ENCODE measurements around the gene TACR2.

Gene TACR2

GRCh38 chr10:69419096-69419743, 2.5 kb upstream of the TACR2 start:
- no peak for DNase-seq

- DNase-seq = no peak
These were observed 1.5 kb upstream of the TACR2 start for GRCh38 chr10:69418052-69418752.

- DNase-seq = no peak
These were observed 824 bp upstream of the TACR2 start for GRCh38 chr10:69417542-69417941.

GRCh38 chr10:69415951-69416350, 767 bp downstream of the TACR2 start:
- DNase-seq = no peak

- DNase-seq = no peak
These were observed 1.7 kb downstream of the TACR2 start for GRCh38 chr10:69415049-69415448.

GRCh38 chr10:69414036-69415018, 2.4 kb downstream of the TACR2 start:
- no peak for DNase-seq

- peak; percentile 52 to 73 (median 68) for DNase-seq
These were observed 3.4 kb downstream of the TACR2 start for GRCh38 chr10:69413221-69413865.

GRCh38 chr10:69412232-69412790, 4.4 kb downstream of the TACR2 start:
- peak in 1 of 4 experiments; percentile 30 for DNase-seq

- peak; percentile 31 to 48 (median 42) for DNase-seq
These were observed 5.2 kb downstream of the TACR2 start for GRCh38 chr10:69411476-69411875.

GRCh38 chr10:69410487-69410886, 6.2 kb downstream of the TACR2 start:
- no peak for DNase-seq

- peak; percentile 78 to 95 (median 90) for DNase-seq
These were observed 6.8 kb downstream of the TACR2 start for GRCh38 chr10:69409968-69410367.

GRCh38 chr10:69409176-69409495, 7.6 kb downstream of the TACR2 start:
- DNase-seq = no peak

- DNase-seq = peak; percentile 95 to 99 (median 97)
These were observed 8.2 kb downstream of the TACR2 start for GRCh38 chr10:69408318-69409175.

- DNase-seq = peak in 3 of 4 experiments; percentile 33 to 46 (median 37)
These were observed 9.0 kb downstream of the TACR2 start for GRCh38 chr10:69407621-69408301.

- no peak for DNase-seq
These were observed 9.7 kb downstream of the TACR2 start for GRCh38 chr10:69406816-69407580.

GRCh38 chr10:69406302-69406811, 10.4 kb downstream of the TACR2 start:
- DNase-seq = peak in 3 of 4 experiments; percentile 30 to 32 (median 31)

- DNase-seq = no peak
These were observed 11.5 kb downstream of the TACR2 start for GRCh38 chr10:69405221-69405620.

GRCh38 chr10:69404786-69405185, 11.9 kb downstream of the TACR2 start:
- DNase-seq = no peak

GRCh38 chr10:69403519-69403918, 13.2 kb downstream of the TACR2 start:
- peak; percentile 74 to 91 (median 80) for DNase-seq

- DNase-seq = no peak
These were observed 13.7 kb downstream of the TACR2 start for GRCh38 chr10:69403066-69403465.
